ENCODE results near the gene IFT172.

IFT172 gene

GRCh38 chr2:27448381-27448780 lies 41.2 kb downstream of the IFT172 start:
- no peak overlapping the region for H3K9ac ChIP-seq (ENCODE audit: low read depth, low read length)
- no peaks in the 10 kb centered on the region for H3K9me3 ChIP-seq (ENCODE audit: insufficient read depth, low read length, severe bottlenecking)
- peaks cover 5% of the 10 kb centered on the region for H3K27me3 ChIP-seq (ENCODE audit: insufficient read depth, low read length, poor library complexity)
- H3K27ac ChIP-seq (ENCODE audit: low read length): no peak overlapping the region
- no peaks in the 10 kb centered on the region; the same call in 1 of the 2 replicates for H4K20me1 ChIP-seq (ENCODE audit: insufficient read depth, low read length)
- no peaks in the 10 kb centered on the region for H3K4me1 ChIP-seq (ENCODE audit: insufficient read depth, low read length)
- TF ChIP-seq EZH2 (IDR thresholded peaks at IDR 0.05; ENCODE audit: borderline replicate concordance, low read depth, low read length, severe bottlenecking): no peak
- TF ChIP-seq CTCF (IDR thresholded peaks at IDR 0.05; ENCODE audit: borderline replicate concordance, extremely low read depth, low read length, poor library complexity, severe bottlenecking): no peak
- H3K4me2 ChIP-seq (ENCODE audit: insufficient read depth, low read length): no peak overlapping the region
- no peak for ATAC-seq (ENCODE audit: insufficient read depth, low read depth)
- H3K4me3 ChIP-seq (ENCODE audit: low read depth in 1 of 2, low read length in 2 of 2): no peak overlapping the region
- H3K79me2 ChIP-seq (ENCODE audit: insufficient read depth, low read length): no peaks in the 10 kb centered on the region
- H3K36me3 ChIP-seq (ENCODE audit: insufficient read depth, low read length): no peaks in the 10 kb centered on the region
- no peak overlapping the region for H2AFZ ChIP-seq (ENCODE audit: low read depth, low read length)
- DNase-seq: no peak

DNA sequence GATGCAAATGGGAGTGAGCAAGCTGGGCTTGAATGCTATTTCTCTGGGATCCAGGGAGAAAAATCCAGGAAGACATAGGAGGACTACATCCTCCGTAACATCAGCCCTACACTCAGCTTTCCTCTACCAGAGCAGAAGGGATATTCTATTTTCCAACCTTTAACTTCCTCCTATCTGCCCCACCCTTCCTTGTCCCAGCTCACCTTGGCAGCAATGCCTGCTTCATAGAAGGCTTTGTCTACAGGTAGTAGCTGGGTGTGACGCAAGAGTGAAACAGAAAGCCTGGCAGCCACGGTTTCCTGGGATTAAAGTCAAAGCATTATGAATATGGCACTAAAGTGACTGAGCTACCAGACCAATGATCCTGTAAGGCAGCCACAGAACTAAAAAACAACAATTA lies 43.5 kb downstream of the IFT172 start:
- no peaks in the 10 kb centered on the region for H3K9me3 ChIP-seq (ENCODE audit: insufficient read depth, low read length, severe bottlenecking)
- no peaks in the 10 kb centered on the region for H3K79me2 ChIP-seq (ENCODE audit: insufficient read depth, low read length)
- TF ChIP-seq EZH2 (IDR thresholded peaks at IDR 0.05; ENCODE audit: borderline replicate concordance, low read depth, low read length, severe bottlenecking): no peak
- TF ChIP-seq CTCF (IDR thresholded peaks at IDR 0.05; ENCODE audit: borderline replicate concordance, extremely low read depth, low read length, poor library complexity, severe bottlenecking): no peak
- ATAC-seq (ENCODE audit: insufficient read depth, low read depth): no peak
- H3K36me3 ChIP-seq (ENCODE audit: insufficient read depth, low read length): peaks cover 16% of the 10 kb centered on the region
- H3K27me3 ChIP-seq (ENCODE audit: insufficient read depth, low read length, poor library complexity): peaks cover 5% of the 10 kb centered on the region
- H2AFZ ChIP-seq (ENCODE audit: low read depth, low read length): no peak overlapping the region
- no peak overlapping the region for H3K4me3 ChIP-seq (ENCODE audit: low read depth in 1 of 2, low read length in 2 of 2)
- H4K20me1 ChIP-seq (ENCODE audit: insufficient read depth, low read length): no peaks in the 10 kb centered on the region; the same call in 1 of the 2 replicates
- no peaks in the 10 kb centered on the region for H3K4me1 ChIP-seq (ENCODE audit: insufficient read depth, low read length)
- H3K27ac ChIP-seq (ENCODE audit: low read length): no peak overlapping the region
- DNase-seq: no peak
- no peak overlapping the region for H3K4me2 ChIP-seq (ENCODE audit: insufficient read depth, low read length)
- no peak overlapping the region for H3K9ac ChIP-seq (ENCODE audit: low read depth, low read length)

- ATAC-seq (ENCODE audit: insufficient read depth, low read depth) (no peak), DNase-seq (no peak)
- peaks cover 20% of the 10 kb centered on the region for H3K36me3 ChIP-seq (ENCODE audit: insufficient read depth, low read length)
- H3K4me3 ChIP-seq (ENCODE audit: low read depth in 1 of 2, low read length in 2 of 2): no peak overlapping the region
- H3K4me1 ChIP-seq (ENCODE audit: insufficient read depth, low read length): no peaks in the 10 kb centered on the region
- no peaks in the 10 kb centered on the region for H3K79me2 ChIP-seq (ENCODE audit: insufficient read depth, low read length)
- TF ChIP-seq CTCF (IDR thresholded peaks at IDR 0.05; ENCODE audit: borderline replicate concordance, extremely low read depth, low read length, poor library complexity, severe bottlenecking) (no peak), EZH2 (IDR thresholded peaks at IDR 0.05; ENCODE audit: borderline replicate concordance, low read depth, low read length, severe bottlenecking) (no peak)
- H3K27me3 ChIP-seq (ENCODE audit: insufficient read depth, low read length, poor library complexity): peaks cover 5% of the 10 kb centered on the region
- H3K27ac ChIP-seq (ENCODE audit: low read length): no peak overlapping the region
- H4K20me1 ChIP-seq (ENCODE audit: insufficient read depth, low read length): no peaks in the 10 kb centered on the region; the same call in 1 of the 2 replicates
- no peaks in the 10 kb centered on the region for H3K9me3 ChIP-seq (ENCODE audit: insufficient read depth, low read length, severe bottlenecking)
- H2AFZ ChIP-seq (ENCODE audit: low read depth, low read length): no peak overlapping the region
- H3K4me2 ChIP-seq (ENCODE audit: insufficient read depth, low read length): no peak overlapping the region
- H3K9ac ChIP-seq (ENCODE audit: low read depth, low read length): no peak overlapping the region
Measured at GRCh38 chr2:27445615-27446014, 43.9 kb downstream of the IFT172 start.

DNA sequence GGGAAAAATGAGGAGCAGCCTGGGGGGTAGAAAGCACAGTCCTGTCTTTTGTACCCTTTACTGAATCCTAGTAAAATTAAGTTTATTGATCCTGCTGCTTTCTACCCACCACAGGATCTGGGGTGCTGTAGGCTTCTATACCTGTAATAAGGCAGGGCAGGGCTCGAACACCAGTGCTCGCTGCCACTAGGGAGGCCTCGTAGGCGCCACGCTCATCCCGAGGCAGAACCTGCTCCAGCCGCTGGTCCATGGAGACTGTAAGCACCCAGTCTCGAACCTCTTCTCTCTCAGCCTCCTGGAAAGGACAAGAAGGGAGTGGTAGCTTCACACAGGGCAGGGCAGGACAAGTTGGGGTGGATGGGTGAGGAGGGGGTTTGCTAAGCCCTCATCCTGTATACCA lies 44.4 kb downstream of the IFT172 start:
- H3K27ac ChIP-seq (ENCODE audit: low read length): no peak overlapping the region
- peaks cover 25% of the 10 kb centered on the region for H3K36me3 ChIP-seq (ENCODE audit: insufficient read depth, low read length)
- ATAC-seq (ENCODE audit: insufficient read depth, low read depth): no peak

More for the DNA sequence above, 44.4 kb downstream of the IFT172 start:
- Histone ChIP-seq H3K9ac (ENCODE audit: low read depth, low read length) (no peak overlapping the region), H4K20me1 (ENCODE audit: insufficient read depth, low read length) (no peaks in the 10 kb centered on the region; the same call in 1 of the 2 replicates), H3K79me2 (ENCODE audit: insufficient read depth, low read length) (no peaks in the 10 kb centered on the region), H3K4me1 (ENCODE audit: insufficient read depth, low read length) (no peaks in the 10 kb centered on the region), H3K27me3 (ENCODE audit: insufficient read depth, low read length, poor library complexity) (peaks cover 5% of the 10 kb centered on the region), H3K9me3 (ENCODE audit: insufficient read depth, low read length, severe bottlenecking) (no peaks in the 10 kb centered on the region), H2AFZ (ENCODE audit: low read depth, low read length) (no peak overlapping the region), H3K4me2 (ENCODE audit: insufficient read depth, low read length) (no peak overlapping the region), H3K4me3 (ENCODE audit: low read depth in 1 of 2, low read length in 2 of 2) (no peak overlapping the region)
- TF ChIP-seq CTCF (IDR thresholded peaks at IDR 0.05; ENCODE audit: borderline replicate concordance, extremely low read depth, low read length, poor library complexity, severe bottlenecking) (no peak), EZH2 (IDR thresholded peaks at IDR 0.05; ENCODE audit: borderline replicate concordance, low read depth, low read length, severe bottlenecking) (no peak)
- no peak for DNase-seq

Data from DND-41 (cell line).